ENCODE measurements around the gene CASQ1. TPM values are rescaled to one million over a fixed set of nuclear protein-coding genes. Genes with fewer than 3 reads are reported as not detected.

CASQ1 gene
- under 1 TPM in 4 of 7 donors, not detected in 3; 0.15 to 0.61 (median 0.43) TPM for total RNA-seq
- polyA plus RNA-seq, result under 1 TPM; 0.06 to 0.92 TPM
- long read RNA-seq, donor 1, result 0 reads
- long read RNA-seq, donor 2, result 0 reads
- long read RNA-seq, donor 3, result 0 reads

DNA sequence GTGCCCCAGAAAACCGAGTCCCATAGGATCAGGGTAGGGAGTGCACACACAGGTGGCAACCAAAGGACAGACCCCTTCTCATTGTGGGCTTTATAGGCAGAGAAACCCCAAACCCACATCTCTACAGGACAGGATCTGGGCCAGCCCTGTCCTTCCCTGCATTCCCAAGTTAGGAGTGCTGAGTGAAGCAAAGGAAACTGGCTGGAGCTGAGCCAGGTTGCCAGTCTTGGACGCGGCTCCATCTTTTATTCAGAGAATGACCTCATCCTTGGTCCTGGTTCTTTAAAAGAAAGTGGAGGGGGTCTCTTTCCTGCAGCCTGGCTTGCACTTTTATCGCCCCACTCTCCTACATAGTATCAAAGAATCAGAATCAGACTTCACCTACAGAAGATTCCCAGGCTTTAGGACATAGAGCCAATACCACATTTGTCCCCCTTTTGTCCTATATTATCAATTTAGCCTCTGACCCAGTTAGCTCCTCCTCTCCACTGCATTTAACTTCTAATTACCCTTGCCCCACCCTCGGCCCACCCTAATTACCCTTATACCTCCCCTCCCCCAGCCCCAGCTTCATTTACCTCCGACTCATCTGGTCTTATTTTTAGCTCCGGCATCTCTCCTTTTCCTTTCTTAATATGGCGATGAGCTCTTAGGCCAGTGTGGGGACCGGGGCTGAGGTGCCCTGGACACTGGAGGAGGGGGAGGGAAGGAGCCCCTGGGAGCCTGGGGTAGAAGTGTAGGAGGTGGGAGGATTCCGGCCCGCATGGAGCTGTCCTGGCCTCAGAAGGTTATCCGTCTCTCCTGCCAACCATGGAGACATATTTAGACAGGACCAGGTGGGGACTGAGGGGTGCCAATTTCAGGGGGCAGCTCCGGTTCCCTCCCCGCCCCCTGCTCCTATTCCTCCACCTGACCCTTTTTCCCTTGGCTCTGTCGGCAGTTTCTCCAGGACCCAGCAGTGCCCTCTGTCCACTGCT lies at the start of gene CASQ1:
Gene CASQ1, plus strand, starts transcription at position 927 of the 977 bp plus-strand sequence. CDS start 177 bp downstream, outside the sequence.
- no peaks in the 10 kb centered on the region for H3K36me3 ChIP-seq
- H3K4me3 ChIP-seq, result no peak within 1 kb of the TSS
- TF ChIP-seq POLR2A (IDR thresholded peaks at IDR 0.05) (no peak), EP300 (IDR thresholded peaks at IDR 0.05) (no peak)
- TF ChIP-seq, protein P1, sequence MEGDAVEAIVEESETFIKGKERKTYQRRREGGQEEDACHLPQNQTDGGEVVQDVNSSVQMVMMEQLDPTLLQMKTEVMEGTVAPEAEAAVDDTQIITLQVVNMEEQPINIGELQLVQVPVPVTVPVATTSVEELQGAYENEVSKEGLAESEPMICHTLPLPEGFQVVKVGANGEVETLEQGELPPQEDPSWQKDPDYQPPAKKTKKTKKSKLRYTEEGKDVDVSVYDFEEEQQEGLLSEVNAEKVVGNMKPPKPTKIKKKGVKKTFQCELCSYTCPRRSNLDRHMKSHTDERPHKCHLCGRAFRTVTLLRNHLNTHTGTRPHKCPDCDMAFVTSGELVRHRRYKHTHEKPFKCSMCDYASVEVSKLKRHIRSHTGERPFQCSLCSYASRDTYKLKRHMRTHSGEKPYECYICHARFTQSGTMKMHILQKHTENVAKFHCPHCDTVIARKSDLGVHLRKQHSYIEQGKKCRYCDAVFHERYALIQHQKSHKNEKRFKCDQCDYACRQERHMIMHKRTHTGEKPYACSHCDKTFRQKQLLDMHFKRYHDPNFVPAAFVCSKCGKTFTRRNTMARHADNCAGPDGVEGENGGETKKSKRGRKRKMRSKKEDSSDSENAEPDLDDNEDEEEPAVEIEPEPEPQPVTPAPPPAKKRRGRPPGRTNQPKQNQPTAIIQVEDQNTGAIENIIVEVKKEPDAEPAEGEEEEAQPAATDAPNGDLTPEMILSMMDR (IDR thresholded peaks at IDR 0.05), result no peak
- DNase-seq, result peak in 2 of 5 donors; percentile 42 to 62
- intact Hi-C loops (cut with DNase I), result loop anchor here (5.0 to 10.0 kb wide), 8 partner anchors 47 to 185 kb away; partner anchors contain the start of gene ATP1A2 (in 1 of the 4)
- no peaks in the 10 kb centered on the region for H3K27me3 ChIP-seq
- H3K4me1 ChIP-seq (ENCODE audit: insufficient read depth), result peaks cover 1% of the 10 kb centered on the region
- no peak within 1 kb of the TSS for H3K27ac ChIP-seq
- 40 to 47% (median 46%) methylated on average over 15 of the region's 15 CpGs for WGBS, 3 donors
- no peaks in the 10 kb centered on the region for H3K9me3 ChIP-seq

DNA sequence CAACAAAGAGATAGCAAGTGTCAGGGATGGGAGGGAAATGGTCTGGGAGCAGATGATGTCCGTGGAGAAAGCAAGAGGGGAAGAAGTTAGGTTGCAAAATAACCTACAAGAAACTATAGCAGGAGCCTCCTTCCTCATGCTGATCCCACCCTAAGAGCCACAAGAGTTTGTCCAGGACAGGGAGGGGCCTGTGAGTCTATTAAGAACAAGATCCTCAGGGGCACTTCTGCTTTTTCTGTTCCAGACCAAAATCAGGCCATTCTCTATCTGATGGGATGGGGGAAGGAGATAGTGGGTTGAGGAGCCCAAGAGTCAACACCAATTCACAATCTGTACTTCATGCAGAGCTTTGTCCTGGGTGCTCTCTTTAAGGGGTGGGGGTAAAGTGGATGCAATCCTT lies 46.7 kb upstream of the CASQ1 start:
- Histone ChIP-seq H3K4me3 (no peak overlapping the region), H3K9me3 (no peaks in the 10 kb centered on the region), H3K27ac (no peak overlapping the region), H3K4me1 (ENCODE audit: insufficient read depth) (no peaks in the 10 kb centered on the region), H3K27me3 (no peaks in the 10 kb centered on the region), H3K36me3 (no peaks in the 10 kb centered on the region)
- DNase-seq, result no peak
- no peak for TF ChIP-seq POLR2A (IDR thresholded peaks at IDR 0.05)
- TF ChIP-seq, protein P1 (IDR thresholded peaks at IDR 0.05), result no peak
- 0 to 21% (median 18%) methylated on average over 1 of the region's 1 CpG for WGBS, 3 donors
- intact Hi-C loops (cut with DNase I), result no loop called here

DNA sequence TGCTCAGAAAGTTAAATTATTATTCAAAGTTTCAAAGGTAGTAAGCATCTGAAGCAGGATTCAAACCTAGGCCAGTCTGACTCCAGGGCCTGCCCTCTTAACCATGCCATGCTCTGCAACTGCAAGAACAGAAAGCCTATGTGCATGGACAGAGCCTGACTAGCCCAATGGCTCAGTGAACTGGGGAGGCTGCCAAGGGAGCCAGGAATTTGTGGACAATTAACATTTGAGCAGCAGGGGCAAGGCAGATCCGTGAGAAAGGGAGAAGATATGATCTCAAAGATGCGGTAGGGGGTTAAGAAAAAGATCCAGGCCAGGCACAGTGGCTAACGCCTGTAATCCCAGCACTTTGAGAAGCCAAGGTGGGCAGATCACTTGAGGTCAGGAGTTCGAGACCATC lies 45.5 kb upstream of the CASQ1 start:
- Histone ChIP-seq H3K9me3 (no peaks in the 10 kb centered on the region), H3K36me3 (no peaks in the 10 kb centered on the region), H3K4me3 (no peak overlapping the region), H3K4me1 (ENCODE audit: insufficient read depth) (no peaks in the 10 kb centered on the region), H3K27me3 (no peaks in the 10 kb centered on the region), H3K27ac (no peak overlapping the region)
- 49 to 58% (median 55%) methylated on average over 4 of the region's 4 CpGs for WGBS, 3 donors
- no peak for DNase-seq
- TF ChIP-seq EP300 (IDR thresholded peaks at IDR 0.05) (no peak), POLR2A (IDR thresholded peaks at IDR 0.05) (no peak)
- TF ChIP-seq, protein P1 (IDR thresholded peaks at IDR 0.05), result no peak
- intact Hi-C loops (cut with DNase I), result no loop called here

DNA sequence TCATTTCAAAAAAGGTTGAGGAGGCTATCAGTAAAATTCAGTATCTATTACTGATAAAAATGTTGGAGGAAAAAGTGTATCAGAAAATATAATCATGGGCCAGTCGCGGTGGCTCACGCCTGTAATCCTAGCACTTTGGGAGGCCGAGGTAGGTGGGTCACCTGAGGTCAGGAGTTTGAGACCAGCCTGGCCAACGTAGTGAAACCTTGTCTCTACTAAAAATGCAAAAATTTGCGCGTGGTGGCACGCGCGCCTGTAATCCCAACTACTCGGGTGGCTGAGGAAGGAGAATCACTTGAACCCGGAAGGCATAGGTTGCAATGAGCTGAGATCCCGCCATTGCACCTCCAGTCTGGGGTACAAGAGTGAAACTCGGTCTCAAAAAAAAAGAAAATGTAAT lies 44.3 kb upstream of the CASQ1 start:
- no peaks in the 10 kb centered on the region for H3K36me3 ChIP-seq
- no peaks in the 10 kb centered on the region for H3K27me3 ChIP-seq
- H3K9me3 ChIP-seq, result no peaks in the 10 kb centered on the region
- DNase-seq, result no peak
- H3K27ac ChIP-seq, result no peak overlapping the region
- H3K4me3 ChIP-seq, result no peak overlapping the region
- intact Hi-C loops (cut with DNase I), result no loop called here
- 89 to 91% (median 90%) methylated on average over 14 of the region's 14 CpGs for WGBS, 3 donors
- TF ChIP-seq POLR2A (IDR thresholded peaks at IDR 0.05), result no peak
- no peak for TF ChIP-seq EP300 (IDR thresholded peaks at IDR 0.05)
- H3K4me1 ChIP-seq (ENCODE audit: insufficient read depth), result no peaks in the 10 kb centered on the region

All from ovary (tissue), 10 donors.